Large intestine (tissue), 3 donors: ENCODE measurements around the gene OR51A2. TPM values are rescaled to one million over a fixed set of nuclear protein-coding genes. Genes with fewer than 3 reads are reported as not detected.

ENCODE experiments used
- DNase-seq, 2 donors: peaks; one replicate each; pipeline versions ENCODE4 v3.0.0 to v3.0.0-alpha.2; 2013
- H3K27ac ChIP-seq: one replicate; pipeline ENCODE4 v1.5.1; 2013; ENCODE audit warnings: low read length
- H3K27me3 ChIP-seq: 2 replicates; pipeline ENCODE4 v1.6.1; 2013; ENCODE audit warnings: low read length; ENCODE audit not compliant: control insufficient read depth, insufficient read depth
- H3K36me3 ChIP-seq: 2 replicates; pipeline ENCODE4 v1.6.1; 2013; ENCODE audit warnings: low read length; ENCODE audit not compliant: control insufficient read depth, insufficient read depth
- H3K4me1 ChIP-seq: one replicate; pipeline ENCODE4 v1.6.1; 2013; ENCODE audit warnings: low read length; ENCODE audit not compliant: control insufficient read depth, insufficient read depth
- H3K4me3 ChIP-seq: one replicate; pipeline ENCODE4 v1.5.1; 2013; ENCODE audit warnings: low read length
- H3K9me3 ChIP-seq: one replicate; pipeline ENCODE4 v1.6.1; 2013; ENCODE audit warnings: mild to moderate bottlenecking, low read depth, low read length, moderate library complexity; ENCODE audit not compliant: control insufficient read depth
- WGBS: methylation state at CpG from one replicate; pipeline ENCODE4 v1.1.5; 2013; ENCODE audit warnings: low lambda C conversion rate; ENCODE audit not compliant: insufficient coverage; 5-methylcytosine and 5-hydroxymethylcytosine counted together
- polyA plus RNA-seq: library from polyadenylated mRNA; unstranded; fragments of 120-200 nt; gene quantifications from one replicate; pipeline ENCODE4 v1.2.1, GENCODE V29; 2013

Gene OR51A2
- polyA plus RNA-seq, 1 donor, result not detected

GRCh38 chr11:4957396-4957795 is 1.9 kb upstream of the OR51A2 start:
- Histone ChIP-seq H3K27ac (no peak overlapping the region), H3K4me3 (no peak overlapping the region), H3K27me3 (no peaks in the 10 kb centered on the region), H3K9me3 (no peaks in the 10 kb centered on the region), H3K36me3 (no peaks in the 10 kb centered on the region), H3K4me1 (no peaks in the 10 kb centered on the region)
- WGBS, result 85% methylated on average over 4 of the region's 4 CpGs
- no peak for DNase-seq

- no peaks in the 10 kb centered on the region for H3K4me1 ChIP-seq
- no peak within 1 kb of the TSS for H3K4me3 ChIP-seq
- H3K9me3 ChIP-seq, result no peaks in the 10 kb centered on the region
- no peaks in the 10 kb centered on the region for H3K27me3 ChIP-seq
- no peak within 1 kb of the TSS for H3K27ac ChIP-seq
- H3K36me3 ChIP-seq, result no peaks in the 10 kb centered on the region
- no peak for DNase-seq
Measured at GRCh38 chr11:4947505-4947904, 8.0 kb downstream of the OR51A2 start, which contains the start of gene OR51A4. TSS of gene OR51A4 (minus strand) at chr11:4947605. CDS start at chr11:4947100, 505 bp downstream.

GRCh38 chr11:4936745-4937144 is 18.8 kb downstream of the OR51A2 start:
- Histone ChIP-seq H3K27me3 (no peaks in the 10 kb centered on the region), H3K4me1 (no peaks in the 10 kb centered on the region), H3K27ac (no peak overlapping the region), H3K4me3 (no peak overlapping the region), H3K9me3 (no peaks in the 10 kb centered on the region), H3K36me3 (no peaks in the 10 kb centered on the region)
- no peak for DNase-seq
- 91% methylated on average over 3 of the region's 3 CpGs for WGBS

- no peak overlapping the region for H3K27ac ChIP-seq
- WGBS, result 77% methylated on average over 4 of the region's 4 CpGs
- H3K9me3 ChIP-seq, result no peaks in the 10 kb centered on the region
- no peak for DNase-seq
- no peaks in the 10 kb centered on the region for H3K4me1 ChIP-seq
- no peak overlapping the region for H3K4me3 ChIP-seq
- H3K36me3 ChIP-seq, result no peaks in the 10 kb centered on the region
- H3K27me3 ChIP-seq, result no peaks in the 10 kb centered on the region
Measured at GRCh38 chr11:4932751-4933150, 22.8 kb downstream of the OR51A2 start.

GRCh38 chr11:4926608-4927007 is 28.9 kb downstream of the OR51A2 start:
- Histone ChIP-seq H3K4me1 (no peaks in the 10 kb centered on the region), H3K4me3 (no peak overlapping the region), H3K27ac (no peak overlapping the region), H3K36me3 (no peaks in the 10 kb centered on the region), H3K9me3 (no peaks in the 10 kb centered on the region), H3K27me3 (no peaks in the 10 kb centered on the region)
- no peak for DNase-seq

- H3K27ac ChIP-seq, result no peak within 1 kb of the TSS
- WGBS, result no CpG with 5 or more reads among the region's 1 CpG
- H3K36me3 ChIP-seq, result no peaks in the 10 kb centered on the region
- no peak for DNase-seq
- H3K27me3 ChIP-seq, result no peaks in the 10 kb centered on the region
- H3K4me1 ChIP-seq, result no peaks in the 10 kb centered on the region
- no peaks in the 10 kb centered on the region for H3K9me3 ChIP-seq
- no peak within 1 kb of the TSS for H3K4me3 ChIP-seq
Measured at GRCh38 chr11:4924239-4924638, 31.3 kb downstream of the OR51A2 start, which contains the start of gene OR51G1. TSS of gene OR51G1 (minus strand) at chr11:4924339. CDS start at chr11:4924339, 0 bp downstream.

- Histone ChIP-seq H3K36me3 (no peaks in the 10 kb centered on the region), H3K4me1 (no peaks in the 10 kb centered on the region), H3K27ac (no peak overlapping the region), H3K9me3 (no peaks in the 10 kb centered on the region), H3K27me3 (no peaks in the 10 kb centered on the region), H3K4me3 (no peak overlapping the region)
- WGBS, result no CpG with 5 or more reads among the region's 1 CpG
- DNase-seq, result no peak
Measured at GRCh38 chr11:4922304-4922703, 33.2 kb downstream of the OR51A2 start.

GRCh38 chr11:4921796-4922195 is 33.7 kb downstream of the OR51A2 start:
- H3K9me3 ChIP-seq, result no peaks in the 10 kb centered on the region
- no peaks in the 10 kb centered on the region for H3K36me3 ChIP-seq
- H3K4me1 ChIP-seq, result no peaks in the 10 kb centered on the region
- no peak overlapping the region for H3K4me3 ChIP-seq
- no peak overlapping the region for H3K27ac ChIP-seq
- DNase-seq, result no peak
- WGBS, result 88% methylated on average over 1 of the region's 1 CpG
- H3K27me3 ChIP-seq, result no peaks in the 10 kb centered on the region

- no peaks in the 10 kb centered on the region for H3K27me3 ChIP-seq
- no peak for DNase-seq
- no CpG with 5 or more reads among the region's 4 CpGs for WGBS
- H3K27ac ChIP-seq, result no peak within 1 kb of the TSS
- no peaks in the 10 kb centered on the region for H3K36me3 ChIP-seq
- no peaks in the 10 kb centered on the region for H3K4me1 ChIP-seq
- H3K4me3 ChIP-seq, result no peak within 1 kb of the TSS
- no peaks in the 10 kb centered on the region for H3K9me3 ChIP-seq
Measured at GRCh38 chr11:4919250-4919649, 36.3 kb downstream of the OR51A2 start, which contains the start of gene OR51G2. TSS of gene OR51G2 (minus strand) at chr11:4919350. CDS start at chr11:4915663, 3,687 bp downstream.

GRCh38 chr11:4916581-4916980 is 38.9 kb downstream of the OR51A2 start:
- H3K27ac ChIP-seq, result no peak overlapping the region
- no peaks in the 10 kb centered on the region for H3K27me3 ChIP-seq
- no peaks in the 10 kb centered on the region for H3K36me3 ChIP-seq
- H3K9me3 ChIP-seq, result no peaks in the 10 kb centered on the region
- H3K4me3 ChIP-seq, result no peak overlapping the region
- DNase-seq, result no peak
- H3K4me1 ChIP-seq, result no peaks in the 10 kb centered on the region
